PFSK-1 (cell line): Measurements from ENCODE around the gene TMEM182.

ENCODE experiments used
- POLR2AphosphoS5 ChIP-seq: IDR thresholded peaks from 2 replicates; pipeline ENCODE4 v1.6.1; 2012; ENCODE audit warnings: low read depth, mild to moderate bottlenecking, control low read depth, low read length, moderate library complexity
- SIN3A ChIP-seq: IDR thresholded peaks from 2 replicates; pipeline ENCODE4 v1.6.1; 2012; ENCODE audit warnings: mild to moderate bottlenecking, low read length, moderate library complexity, borderline replicate concordance; ENCODE audit not compliant: insufficient read depth

GRCh38 chr2:102809291-102810189, 47.7 kb downstream of the TMEM182 start:
- no peak for TF ChIP-seq SIN3A
- no peak for TF ChIP-seq POLR2AphosphoS5
